ENCODE results near the gene BNIP1.

The BNIP1 gene

DNA sequence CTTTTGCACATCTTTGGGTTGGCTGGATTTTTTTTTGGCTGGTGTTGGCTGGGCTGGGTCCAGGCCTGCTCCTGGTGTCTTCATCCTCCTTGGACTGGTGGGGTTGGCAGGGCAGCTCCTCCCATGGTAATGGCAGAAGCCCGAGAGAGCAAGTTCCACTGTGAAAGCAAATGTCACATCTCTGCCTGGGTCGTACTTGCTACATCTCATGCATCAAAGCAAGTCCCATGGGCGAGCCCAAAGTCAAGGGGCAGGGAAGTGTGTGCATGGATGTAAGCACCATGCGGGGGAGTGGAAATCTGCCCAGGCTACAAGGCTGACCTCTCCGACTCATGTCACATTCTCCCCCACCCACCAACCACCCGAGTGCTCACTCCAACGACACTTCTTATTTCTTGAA lies 64.0 kb downstream of the BNIP1 start:
- Histone ChIP-seq H3K4me2 (ENCODE audit: low read depth, low read length) (no peak overlapping the region), H3F3A (ENCODE audit: insufficient read depth, low read length) (no peaks in the 10 kb centered on the region), H3K4me1 (ENCODE audit: low read length) (no peaks in the 10 kb centered on the region), H2AFZ (ENCODE audit: low read length) (no peak overlapping the region), H3K79me2 (ENCODE audit: low read length) (no peaks in the 10 kb centered on the region), H3K9me2 (replicated peaks; ENCODE audit: insufficient read depth, low read length) (no peaks in the 10 kb centered on the region), H3K9me3 (replicated peaks; ENCODE audit: insufficient read depth, low read length) (no peaks in the 10 kb centered on the region), H3K4me3 (ENCODE audit: low read length) (no peak overlapping the region), H3K27me3 (replicated peaks; ENCODE audit: insufficient read depth, low read length) (peaks cover 8% of the 10 kb centered on the region), H3K36me3 (replicated peaks; ENCODE audit: insufficient read depth, low read length) (no peaks in the 10 kb centered on the region), H3K9ac (ENCODE audit: low read length) (no peak overlapping the region), H3K27ac (ENCODE audit: low read length) (no peak overlapping the region), H4K20me1 (ENCODE audit: insufficient read depth, low read length) (no peaks in the 10 kb centered on the region)
- no peak for TF ChIP-seq EZH2 (optimal IDR thresholded peaks at IDR 0.05; ENCODE audit: low read depth, low read length)
- no peak for TF ChIP-seq EZH2phosphoT487 (IDR thresholded peaks at IDR 0.05; ENCODE audit: low read length)
- TF ChIP-seq, protein P1, sequence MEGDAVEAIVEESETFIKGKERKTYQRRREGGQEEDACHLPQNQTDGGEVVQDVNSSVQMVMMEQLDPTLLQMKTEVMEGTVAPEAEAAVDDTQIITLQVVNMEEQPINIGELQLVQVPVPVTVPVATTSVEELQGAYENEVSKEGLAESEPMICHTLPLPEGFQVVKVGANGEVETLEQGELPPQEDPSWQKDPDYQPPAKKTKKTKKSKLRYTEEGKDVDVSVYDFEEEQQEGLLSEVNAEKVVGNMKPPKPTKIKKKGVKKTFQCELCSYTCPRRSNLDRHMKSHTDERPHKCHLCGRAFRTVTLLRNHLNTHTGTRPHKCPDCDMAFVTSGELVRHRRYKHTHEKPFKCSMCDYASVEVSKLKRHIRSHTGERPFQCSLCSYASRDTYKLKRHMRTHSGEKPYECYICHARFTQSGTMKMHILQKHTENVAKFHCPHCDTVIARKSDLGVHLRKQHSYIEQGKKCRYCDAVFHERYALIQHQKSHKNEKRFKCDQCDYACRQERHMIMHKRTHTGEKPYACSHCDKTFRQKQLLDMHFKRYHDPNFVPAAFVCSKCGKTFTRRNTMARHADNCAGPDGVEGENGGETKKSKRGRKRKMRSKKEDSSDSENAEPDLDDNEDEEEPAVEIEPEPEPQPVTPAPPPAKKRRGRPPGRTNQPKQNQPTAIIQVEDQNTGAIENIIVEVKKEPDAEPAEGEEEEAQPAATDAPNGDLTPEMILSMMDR (IDR thresholded peaks at IDR 0.05; ENCODE audit: low read length): no peak
- no peak for DNase-seq

GRCh38 chr5:173210877-173211276 lies 66.5 kb downstream of the BNIP1 start:
- peaks cover 12% of the 10 kb centered on the region for H3K27me3 ChIP-seq (replicated peaks; ENCODE audit: insufficient read depth, low read length)
- no peak overlapping the region for H3K4me2 ChIP-seq (ENCODE audit: low read depth, low read length)
- no peaks in the 10 kb centered on the region for H3K4me1 ChIP-seq (ENCODE audit: low read length)
- no peak overlapping the region for H3K4me3 ChIP-seq (ENCODE audit: low read length)
- TF ChIP-seq EZH2 (optimal IDR thresholded peaks at IDR 0.05; ENCODE audit: low read depth, low read length) (no peak), EZH2phosphoT487 (IDR thresholded peaks at IDR 0.05; ENCODE audit: low read length) (no peak)
- TF ChIP-seq, protein P1 (IDR thresholded peaks at IDR 0.05; ENCODE audit: low read length): no peak
- no peaks in the 10 kb centered on the region for H3K36me3 ChIP-seq (replicated peaks; ENCODE audit: insufficient read depth, low read length)
- H4K20me1 ChIP-seq (ENCODE audit: insufficient read depth, low read length): no peaks in the 10 kb centered on the region
- no peaks in the 10 kb centered on the region for H3K9me2 ChIP-seq (replicated peaks; ENCODE audit: insufficient read depth, low read length)
- H3K9me3 ChIP-seq (replicated peaks; ENCODE audit: insufficient read depth, low read length): no peaks in the 10 kb centered on the region
- no peak overlapping the region for H2AFZ ChIP-seq (ENCODE audit: low read length)
- H3K9ac ChIP-seq (ENCODE audit: low read length): no peak overlapping the region
- H3K79me2 ChIP-seq (ENCODE audit: low read length): no peaks in the 10 kb centered on the region
- no peak overlapping the region for H3K27ac ChIP-seq (ENCODE audit: low read length)
- no peaks in the 10 kb centered on the region for H3F3A ChIP-seq (ENCODE audit: insufficient read depth, low read length)
- no peak for DNase-seq

DNA sequence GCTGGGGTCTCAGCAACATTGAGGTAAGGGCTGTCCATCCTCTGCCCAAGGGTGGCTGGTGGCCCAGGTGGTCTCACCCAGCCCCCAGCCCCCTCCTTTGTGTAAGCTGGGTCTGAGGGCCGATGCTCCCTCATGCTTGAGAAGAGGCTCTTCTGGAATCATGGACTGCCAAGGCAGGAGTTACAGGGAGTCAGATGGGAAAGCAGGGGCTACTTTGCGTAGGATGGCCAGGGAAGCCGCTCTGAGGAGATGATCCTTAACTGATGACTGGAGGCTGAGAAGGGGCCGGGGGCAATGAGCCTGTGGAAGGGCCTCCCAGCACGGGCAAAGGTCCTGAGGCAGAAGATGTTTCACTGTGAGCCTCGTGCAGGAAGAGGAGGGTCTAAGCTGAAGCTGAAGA lies 67.0 kb downstream of the BNIP1 start:
- H3K9me2 ChIP-seq (replicated peaks; ENCODE audit: insufficient read depth, low read length): no peaks in the 10 kb centered on the region
- no peaks in the 10 kb centered on the region for H3K36me3 ChIP-seq (replicated peaks; ENCODE audit: insufficient read depth, low read length)
- peaks cover 9% of the 10 kb centered on the region; the same call in 1 of the 2 replicates for H3K27me3 ChIP-seq (replicated peaks; ENCODE audit: insufficient read depth, low read length)

More for the DNA sequence above, 67.0 kb downstream of the BNIP1 start:
- H3K4me2 ChIP-seq (ENCODE audit: low read depth, low read length): no peak overlapping the region
- DNase-seq: no peak
- no peaks in the 10 kb centered on the region for H3F3A ChIP-seq (ENCODE audit: insufficient read depth, low read length)
- no peaks in the 10 kb centered on the region for H3K9me3 ChIP-seq (replicated peaks; ENCODE audit: insufficient read depth, low read length)
- H3K9ac ChIP-seq (ENCODE audit: low read length): no peak overlapping the region
- no peak overlapping the region for H2AFZ ChIP-seq (ENCODE audit: low read length)
- no peaks in the 10 kb centered on the region for H3K4me1 ChIP-seq (ENCODE audit: low read length)
- TF ChIP-seq EZH2 (optimal IDR thresholded peaks at IDR 0.05; ENCODE audit: low read depth, low read length) (no peak), EZH2phosphoT487 (IDR thresholded peaks at IDR 0.05; ENCODE audit: low read length) (no peak)
- TF ChIP-seq, protein P1 (IDR thresholded peaks at IDR 0.05; ENCODE audit: low read length): no peak
- no peaks in the 10 kb centered on the region for H4K20me1 ChIP-seq (ENCODE audit: insufficient read depth, low read length)
- no peak overlapping the region for H3K4me3 ChIP-seq (ENCODE audit: low read length)
- H3K79me2 ChIP-seq (ENCODE audit: low read length): no peaks in the 10 kb centered on the region
- no peak overlapping the region for H3K27ac ChIP-seq (ENCODE audit: low read length)
